SK-N-DZ (cell line): ENCODE measurements around the gene CYTIP.
"Not testable (repeated sequence)": the region's sequence is repeated elsewhere in the genome, so short reads cannot be mapped to it uniquely, and the experiment has no call there.

Experiments used
- DNase-seq: peaks from one replicate; pipeline ENCODE4 v3.0.0-alpha.2; 2015; ENCODE audit warnings: low spot score

The CYTIP gene

DNA sequence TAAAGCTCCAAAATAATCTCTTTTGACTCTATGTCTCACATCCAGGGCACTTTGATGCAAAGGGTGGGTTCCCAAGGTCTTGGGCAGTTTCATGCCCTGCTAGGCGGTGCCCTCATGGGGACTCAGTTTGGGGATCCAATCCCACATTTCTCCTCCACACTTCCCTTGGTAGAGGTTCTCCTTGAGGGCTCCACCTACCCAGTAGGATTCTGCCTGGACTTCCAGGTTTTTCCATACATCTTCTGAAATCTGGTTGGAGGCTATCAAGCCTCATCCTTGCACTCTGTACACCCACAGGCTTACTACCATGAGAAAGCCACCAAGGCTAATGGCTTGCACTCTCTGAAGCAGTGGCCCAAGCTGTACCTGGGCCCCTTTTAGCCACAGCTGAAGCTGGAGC, 68.5 kb downstream of the CYTIP start:
- no peak for DNase-seq

DNA sequence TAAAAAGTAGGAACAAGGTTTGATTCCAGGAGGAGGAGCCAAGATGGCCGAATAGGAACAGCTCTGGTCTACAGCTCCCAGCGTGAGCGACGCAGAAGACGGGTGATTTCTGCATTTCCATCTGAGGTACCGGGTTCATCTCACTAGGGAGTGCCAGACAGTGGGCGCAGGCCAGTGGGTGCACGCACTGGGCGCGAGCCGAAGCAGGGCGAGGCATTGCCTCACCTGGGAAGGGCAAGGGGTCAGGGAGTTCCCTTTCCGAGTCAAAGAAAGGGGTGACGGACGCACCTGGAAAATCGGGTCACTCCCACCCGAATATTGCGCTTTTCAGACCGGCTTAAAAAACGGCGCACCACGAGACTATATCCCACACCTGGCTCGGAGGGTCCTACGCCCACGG, 75.4 kb downstream of the CYTIP start:
- not testable (repeated sequence) for DNase-seq

DNA sequence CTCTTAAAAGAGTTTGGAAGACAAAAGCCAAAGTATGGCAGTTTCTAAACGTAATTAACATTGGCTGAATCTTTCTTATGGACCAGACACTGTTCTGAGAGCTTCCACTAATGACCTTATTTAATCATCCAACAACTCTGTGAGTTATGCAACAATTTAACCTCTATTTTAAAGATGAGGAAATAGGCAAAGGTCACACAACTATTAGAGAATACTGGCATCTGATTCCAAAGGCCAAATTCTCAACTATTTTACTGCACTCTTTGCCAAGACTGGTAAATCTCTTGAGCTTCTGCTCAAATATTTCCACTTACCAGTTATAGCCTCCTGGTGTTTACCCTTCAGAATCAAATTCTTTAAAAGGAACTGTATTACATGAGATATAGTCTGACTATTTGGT, 76.2 kb downstream of the CYTIP start:
- DNase-seq = no peak
